Activated B cell treated with CpG ODN at 0.5 μM for 24 hours (primary cell): Measurements from ENCODE around the gene CDK5RAP3. TPM values are rescaled to one million over a fixed set of nuclear protein-coding genes. Genes with fewer than 3 reads are reported as not detected.
A peak's percentile ranks its signal among the peaks of the same experiment; 100 is the strongest.

ENCODE experiments used
- ATAC-seq: fragments of 200-7000 bp; cut with Tn5 transposase; one replicate; pipeline ENCODE4 v1.10.0; 2021; ENCODE audit warnings: low read depth, mild to moderate bottlenecking, moderate library complexity
- CTCF ChIA-PET: fragments of 350-600 bp; sonication (Branson Sonifier 250); formaldehyde crosslinking; loops from one replicate; lab custom pipeline; 2021; ENCODE audit warnings: antibody characterized with exemption; lab: Charles Lee
- POLR2A ChIA-PET: fragments of 350-600 bp; sonication (Branson Sonifier 250); formaldehyde crosslinking; loops from one replicate; lab custom pipeline; 2021; ENCODE audit warnings: antibody characterized with exemption; lab: Charles Lee
- DNase-seq: peaks from one replicate; pipeline ENCODE4 v3.0.0; 2022
- H3K27ac Mint-ChIP-seq: one replicate; pipeline ENCODE4 v1.8.0; 2020; ENCODE audit warnings: mixed read lengths
- H3K27me3 Mint-ChIP-seq: one replicate; pipeline ENCODE4 v1.8.0; 2021; ENCODE audit warnings: mixed read lengths
- H3K36me3 Mint-ChIP-seq: one replicate; pipeline ENCODE4 v1.8.0; 2021; ENCODE audit warnings: low read depth, mixed read lengths
- H3K4me1 Mint-ChIP-seq: one replicate; pipeline ENCODE4 v1.8.0; 2021; ENCODE audit warnings: mixed read lengths
- H3K4me3 Mint-ChIP-seq: one replicate; pipeline ENCODE4 v1.8.0; 2020; ENCODE audit warnings: mild to moderate bottlenecking, mixed read lengths
- H3K9me3 Mint-ChIP-seq: one replicate; pipeline ENCODE4 v1.8.0; 2020; ENCODE audit warnings: mixed read lengths
- CTCF ChIP-seq: fragments of 200-600 bp; IDR thresholded peaks from one replicate; pipeline ENCODE4 v1.8.0; 2022; ENCODE audit warnings: antibody characterized with exemption, mild to moderate bottlenecking
- intact Hi-C: fragments of 100-400 bp; cut with micrococcal nuclease; formaldehyde crosslinking; loops from one replicate; pipeline ENCODE4 v1.15.1; 2024
- total RNA-seq: library from RNA; stranded (reverse); gene quantifications from 2 replicates; pipeline ENCODE4 v1.2.3, GENCODE V29; 2022

The CDK5RAP3 gene
- total RNA-seq, 1 donor from 2014 or later = 286 TPM

GRCh38 chr17:48011405-48012150 is 40.7 kb downstream of the CDK5RAP3 start:
- H3K27me3 Mint-ChIP-seq = peaks cover 16% of the 10 kb centered on the region
- H3K9me3 Mint-ChIP-seq = no peaks in the 10 kb centered on the region
- intact Hi-C loops = loop anchor here (1.0 kb wide), 1 partner anchor 12 kb away; no protein-coding TSS in a partner anchor
- POLR2A ChIA-PET = interaction anchor here (0.6 to 1.9 kb wide), 5 partner anchors 9 to 41 kb away, joined by 3 to 7 read pairs (median 4); partner anchors contain the start of genes CDK5RAP3 and NFE2L1
- peaks cover 15% of the 10 kb centered on the region for H3K4me1 Mint-ChIP-seq
- DNase-seq (no peak), ATAC-seq (peak; percentile 69)
- no peaks in the 10 kb centered on the region for H3K36me3 Mint-ChIP-seq
- TF ChIP-seq CTCF = no peak
- H3K27ac Mint-ChIP-seq = no peak overlapping the region
- H3K4me3 Mint-ChIP-seq = peak overlapping the region; percentile 78
- CTCF ChIA-PET = interaction anchor here (0.8 to 2.1 kb wide), 5 partner anchors 9 to 37 kb away, joined by 3 to 10 read pairs (median 6); partner anchors contain the start of gene NFE2L1

GRCh38 chr17:48012151-48012520 is 41.2 kb downstream of the CDK5RAP3 start:
- TF ChIP-seq CTCF = no peak
- DNase-seq (peak; percentile 62), ATAC-seq (peak; percentile 92)
- Mint-ChIP-seq H3K27me3 (peaks cover 14% of the 10 kb centered on the region), H3K27ac (no peak overlapping the region), H3K4me3 (peak overlapping the region; percentile 78), H3K4me1 (peaks cover 15% of the 10 kb centered on the region), H3K36me3 (no peaks in the 10 kb centered on the region), H3K9me3 (no peaks in the 10 kb centered on the region)
- ChIA-PET CTCF (interaction anchor here (1.2 to 2.1 kb wide), 4 partner anchors 9 to 34 kb away, joined by 3 to 10 read pairs (median 6); no protein-coding TSS in a partner anchor), POLR2A (interaction anchor here (0.6 to 1.9 kb wide), 6 partner anchors 9 to 43 kb away, joined by 3 to 7 read pairs (median 4); partner anchors contain the start of genes CDK5RAP3 and NFE2L1)
- intact Hi-C loops = loop anchor here (1.0 kb wide), 1 partner anchor 11 kb away; no protein-coding TSS in a partner anchor

GRCh38 chr17:48012654-48013053 is 41.7 kb downstream of the CDK5RAP3 start:
- ATAC-seq (no peak), DNase-seq (no peak)
- intact Hi-C loops = loop anchor here (1.0 kb wide), 1 partner anchor 11 kb away; no protein-coding TSS in a partner anchor
- Mint-ChIP-seq H3K9me3 (no peaks in the 10 kb centered on the region), H3K4me1 (peaks cover 20% of the 10 kb centered on the region), H3K27ac (no peak overlapping the region), H3K27me3 (peaks cover 14% of the 10 kb centered on the region), H3K4me3 (peak overlapping the region; percentile 64), H3K36me3 (no peaks in the 10 kb centered on the region)
- no peak for TF ChIP-seq CTCF
- POLR2A ChIA-PET = interaction anchor here (0.7 to 1.9 kb wide), 4 partner anchors 8 to 43 kb away, joined by 3 to 7 read pairs (median 4); partner anchors contain the start of gene NFE2L1
- CTCF ChIA-PET = interaction anchor here (2.1 kb wide), 1 partner anchor 34 kb away, joined by 7 read pairs; no protein-coding TSS in a partner anchor

DNA sequence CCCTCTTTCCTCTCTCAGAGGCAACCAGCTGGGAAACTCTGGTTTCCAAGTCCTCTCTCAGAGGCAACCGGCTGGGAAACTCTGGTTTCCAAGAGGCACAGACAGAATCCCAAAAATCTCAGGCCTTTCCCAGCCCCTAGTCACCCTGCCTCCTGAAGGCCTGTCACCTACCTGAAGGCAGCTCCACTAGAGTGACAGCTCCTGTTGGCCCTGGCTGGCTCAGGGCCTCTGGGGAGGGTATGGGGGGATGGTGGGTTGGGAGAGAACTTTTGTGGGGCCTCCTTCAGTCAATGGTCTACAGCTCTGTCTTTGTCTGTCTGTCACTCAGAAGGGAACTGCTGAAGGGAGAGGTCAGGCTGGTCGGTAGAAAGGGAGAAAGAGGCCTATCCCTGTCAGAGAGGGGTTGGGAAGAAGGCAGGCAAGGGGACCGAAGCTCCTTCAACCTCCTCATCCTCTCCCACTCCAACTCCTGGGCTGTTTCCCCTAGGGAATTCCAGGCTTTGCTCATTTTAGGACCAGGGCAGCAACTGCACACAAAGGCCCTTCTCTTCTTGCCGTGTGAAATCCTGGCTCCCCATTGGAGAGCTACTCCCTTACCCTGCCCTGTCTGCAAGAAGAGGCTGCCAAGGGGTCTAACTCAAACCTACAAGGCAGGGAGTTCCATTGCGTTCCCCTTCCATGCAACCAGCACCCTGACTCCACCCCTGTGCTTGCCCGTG is 43.1 kb downstream of the CDK5RAP3 start:
- ChIA-PET POLR2A (no interaction called here), CTCF (no interaction called here)
- DNase-seq = no peak
- H3K4me3 Mint-ChIP-seq = no peak overlapping the region
- no peak overlapping the region for H3K27ac Mint-ChIP-seq
- peaks cover 11% of the 10 kb centered on the region for H3K27me3 Mint-ChIP-seq
- no peaks in the 10 kb centered on the region for H3K9me3 Mint-ChIP-seq
- TF ChIP-seq CTCF = no peak
- no peak for ATAC-seq
- H3K4me1 Mint-ChIP-seq = peaks cover 27% of the 10 kb centered on the region
- intact Hi-C loops = no loop called here
- no peaks in the 10 kb centered on the region for H3K36me3 Mint-ChIP-seq
